NCI-H526 treated with DMSO at 0.1 percent for 48 hours (cell line): ENCODE measurements around the gene MLN.

Source experiments
- DNase-seq: peaks from one replicate; lab custom pipeline; 2025; lab: John Stamatoyannopoulos, UW

MLN gene, protein sequence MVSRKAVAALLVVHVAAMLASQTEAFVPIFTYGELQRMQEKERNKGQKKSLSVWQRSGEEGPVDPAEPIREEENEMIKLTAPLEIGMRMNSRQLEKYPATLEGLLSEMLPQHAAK

DNA sequence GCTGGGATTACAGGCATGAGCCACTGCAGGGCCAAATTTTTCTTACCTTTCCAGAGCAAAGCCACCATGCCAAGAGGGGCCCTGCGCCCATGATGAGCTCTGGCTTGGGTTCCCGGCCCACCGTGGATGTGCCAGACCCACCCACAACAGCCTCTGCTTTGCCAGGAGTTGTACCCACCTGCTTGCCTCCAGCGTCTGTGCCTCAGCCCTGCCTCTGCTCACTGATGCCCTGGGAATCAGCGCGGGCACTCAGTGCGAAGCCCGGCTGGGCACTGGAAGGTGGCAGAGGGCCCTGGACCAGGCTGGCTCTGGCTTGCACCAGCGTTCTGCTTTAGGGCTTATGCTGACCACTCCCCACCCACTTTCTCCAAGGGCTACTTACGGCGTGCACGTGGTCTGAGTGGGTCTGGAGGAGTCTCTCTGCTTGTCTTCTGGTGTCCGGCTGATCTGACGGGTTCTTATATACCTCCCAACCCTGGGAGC lies at the start of gene MLN:
MLN (minus strand) TSS at position 433 of the 483 bp plus-strand sequence. CDS start 2,840 bp downstream, outside the sequence.
- no peak for DNase-seq

DNA sequence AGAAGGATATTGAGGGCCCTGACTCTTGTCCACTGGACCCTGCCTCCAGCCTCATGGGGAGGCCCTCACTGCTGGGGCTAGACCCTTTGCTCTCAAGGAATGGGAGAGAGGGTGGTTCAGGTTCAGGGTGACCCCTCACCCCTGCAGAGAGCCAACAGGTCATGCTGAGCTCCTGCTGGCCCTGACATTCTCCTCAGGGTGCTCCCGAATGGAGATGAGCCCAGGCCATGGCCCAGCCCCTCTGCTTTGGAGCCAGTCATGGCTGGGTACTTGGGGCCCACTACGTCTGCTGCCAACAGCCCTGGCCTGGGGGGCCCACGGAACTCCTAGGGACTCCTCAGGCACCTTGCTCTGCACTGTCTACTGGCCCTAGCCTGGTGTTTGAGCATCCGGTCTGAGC lies 49.2 kb upstream of the MLN start:
- DNase-seq: no peak

DNA sequence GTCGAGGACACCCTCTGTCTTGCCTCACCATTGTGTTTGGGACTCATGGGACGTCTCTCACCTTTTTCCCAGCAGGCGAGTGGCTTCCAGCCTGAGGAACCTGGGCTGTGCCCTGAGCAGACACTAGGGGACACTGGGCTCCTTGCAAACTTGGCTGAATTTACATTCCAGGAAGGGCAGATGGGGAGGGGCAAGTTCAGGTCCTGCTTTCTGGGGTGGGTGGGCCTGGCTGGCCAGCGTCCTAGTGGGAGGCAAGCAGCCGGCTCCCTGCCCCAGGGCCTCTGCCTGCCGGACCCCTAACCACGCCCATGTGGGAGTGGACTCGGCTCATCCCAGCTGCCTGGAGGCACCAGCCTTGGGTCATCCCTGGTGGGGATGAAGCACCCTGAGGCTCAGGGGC lies 48.2 kb upstream of the MLN start:
- peak; percentile 8 for DNase-seq

DNA sequence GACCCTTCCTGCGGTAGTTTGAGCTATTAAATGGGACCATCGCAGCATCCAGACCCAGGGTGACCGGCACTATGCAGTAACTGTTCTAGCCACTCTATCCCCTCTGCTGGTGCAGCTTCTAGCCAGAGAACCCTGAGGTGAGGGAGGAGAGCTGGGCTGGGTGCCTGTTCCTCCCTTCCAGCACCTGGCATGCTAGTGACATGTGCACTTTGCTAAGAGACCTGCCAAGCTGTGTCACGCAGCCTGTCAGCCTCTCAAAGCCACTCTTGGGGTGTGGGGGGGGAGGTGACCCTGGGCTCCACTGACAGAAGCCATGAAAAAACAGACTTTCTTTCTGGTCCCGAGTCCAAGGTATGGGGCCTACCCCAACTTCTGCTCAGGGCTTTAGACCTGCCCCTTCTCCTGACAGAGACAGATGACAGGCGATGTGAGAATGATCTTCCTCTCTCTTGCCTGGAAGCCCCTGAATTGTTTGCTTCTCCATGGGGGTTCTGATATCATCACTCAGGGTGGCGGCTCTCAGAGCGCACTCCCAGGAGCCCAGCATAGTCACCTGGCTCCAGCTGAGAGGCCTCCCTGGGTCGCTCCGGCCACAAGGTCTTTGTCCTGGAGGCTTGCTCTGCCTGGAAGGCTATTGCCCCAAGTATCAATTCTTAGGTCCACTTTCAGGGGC lies 47.2 kb upstream of the MLN start:
- DNase-seq: no peak

DNA sequence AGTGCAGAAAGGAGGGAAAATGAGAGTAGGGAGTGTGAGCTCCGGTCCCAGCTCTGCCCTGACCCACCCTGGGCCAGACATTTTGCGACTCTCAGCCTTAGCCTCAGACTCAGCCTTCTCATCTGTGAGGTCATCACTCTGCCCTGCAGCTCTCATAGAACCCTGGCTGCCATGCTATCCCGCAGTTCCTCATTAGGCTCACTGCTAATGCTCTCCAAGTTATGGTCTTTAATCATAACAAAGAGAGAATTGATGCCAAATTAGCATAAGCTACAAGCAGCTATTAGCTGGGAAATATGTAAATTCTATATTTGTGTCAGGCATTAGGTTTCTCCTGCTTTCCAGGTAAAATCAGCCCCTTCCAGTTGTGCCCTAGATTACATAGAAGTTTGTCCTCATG lies 46.5 kb upstream of the MLN start:
- DNase-seq: peak; percentile 66

DNA sequence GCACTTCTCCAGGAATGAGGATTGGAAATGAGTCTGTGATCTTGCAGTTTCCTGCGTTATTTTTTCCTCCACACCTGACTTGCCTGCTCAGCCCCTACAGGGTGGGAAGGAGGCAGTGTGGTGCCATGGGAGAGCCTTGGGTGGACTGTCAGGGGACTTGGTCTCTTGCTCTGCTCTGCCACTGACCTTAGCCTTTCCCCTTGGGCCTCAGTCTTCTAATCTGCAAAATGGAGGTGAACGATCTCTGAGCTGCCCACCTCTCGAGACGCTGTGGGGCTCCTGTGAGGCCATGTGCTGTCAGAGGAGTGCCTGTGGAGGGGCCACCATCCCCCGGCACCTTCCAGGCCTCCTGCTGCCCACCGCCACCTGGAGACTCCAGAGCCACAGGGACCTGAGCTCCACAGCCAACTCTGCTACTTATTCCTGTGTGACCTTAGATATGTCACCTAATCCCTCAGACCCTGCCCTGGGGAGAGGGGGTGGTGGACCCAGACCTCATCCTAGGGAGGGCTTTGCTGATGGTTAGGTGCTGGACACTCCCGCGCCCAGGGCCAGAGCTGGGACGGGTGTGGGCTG lies 45.8 kb upstream of the MLN start:
- DNase-seq: no peak

DNA sequence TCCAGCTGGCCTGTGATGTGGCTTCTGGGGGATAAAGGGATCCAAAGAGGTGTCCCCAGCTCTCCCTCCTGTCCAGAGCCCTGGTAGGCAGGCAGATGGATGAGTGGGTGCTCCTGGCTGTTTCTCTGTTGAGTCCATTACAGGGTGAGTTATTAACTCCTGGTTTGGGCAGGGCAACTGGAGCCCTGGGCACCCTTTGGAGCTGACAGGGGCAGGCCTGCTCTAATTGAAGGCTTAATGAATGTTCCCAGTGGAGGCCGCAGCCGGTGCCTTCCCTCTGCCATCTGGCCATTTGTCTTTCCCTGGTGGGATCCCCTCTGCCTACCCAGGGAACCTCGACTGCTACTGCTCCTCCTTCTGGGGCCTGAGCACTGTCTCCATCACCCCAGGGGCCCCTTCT lies 44.7 kb upstream of the MLN start:
- DNase-seq: no peak

DNA sequence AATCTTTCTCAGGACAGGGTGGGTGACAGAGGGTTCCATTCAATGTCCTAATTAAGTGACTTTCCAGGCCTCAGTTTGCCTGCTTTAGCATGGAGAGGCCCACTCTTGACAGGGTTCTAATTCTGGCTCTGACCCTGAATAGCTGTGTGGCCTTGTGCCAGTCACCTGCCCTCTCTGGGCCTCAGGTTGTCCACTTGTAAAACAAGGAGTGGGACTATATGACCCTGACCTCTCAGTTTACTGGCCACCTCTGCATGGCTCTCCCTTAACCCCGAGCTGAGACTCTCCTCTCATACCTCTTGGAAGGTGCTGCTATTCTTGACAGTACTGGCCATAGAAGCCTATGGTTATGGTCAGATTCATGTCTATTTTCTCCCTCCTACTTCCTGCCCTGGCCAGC lies 44.1 kb upstream of the MLN start:
- no peak for DNase-seq

DNA sequence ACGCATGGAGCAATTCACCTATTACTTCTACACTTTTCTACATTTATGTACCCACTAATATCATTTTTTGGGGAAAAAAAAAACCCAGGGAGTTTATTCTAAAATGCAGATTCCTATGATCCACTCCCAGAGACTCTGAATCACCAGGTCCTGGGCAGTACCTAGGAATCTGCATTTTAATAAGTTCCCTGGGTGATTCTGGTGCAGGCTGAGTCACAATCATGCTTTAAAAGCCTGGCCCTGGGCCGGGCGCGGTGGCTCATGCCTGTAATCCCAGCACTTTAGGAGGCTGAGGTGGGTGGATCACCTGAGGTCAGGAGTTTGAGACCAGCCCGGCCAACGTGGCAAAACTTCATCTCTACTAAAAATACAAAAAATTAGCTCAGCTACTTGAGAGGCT lies 43.3 kb upstream of the MLN start:
- no peak for DNase-seq

DNA sequence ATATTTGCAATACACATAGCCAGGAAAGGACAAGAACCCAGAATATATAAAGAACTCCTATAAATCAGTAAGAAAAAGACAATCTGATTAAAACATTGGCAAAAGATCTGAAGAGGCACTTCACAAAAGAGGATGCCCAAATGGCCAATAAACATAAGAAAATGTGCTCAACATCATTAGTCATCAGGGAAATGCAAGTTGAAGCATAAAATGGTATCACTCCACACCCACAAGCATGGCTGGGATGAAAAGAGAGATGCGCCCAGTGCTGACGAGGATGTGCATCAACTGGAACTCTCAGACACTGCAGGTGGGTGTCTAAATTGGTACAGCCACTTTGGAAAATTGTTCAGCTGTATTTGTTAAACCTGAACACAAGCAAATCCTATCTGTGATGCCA lies 42.4 kb upstream of the MLN start:
- no peak for DNase-seq

DNA sequence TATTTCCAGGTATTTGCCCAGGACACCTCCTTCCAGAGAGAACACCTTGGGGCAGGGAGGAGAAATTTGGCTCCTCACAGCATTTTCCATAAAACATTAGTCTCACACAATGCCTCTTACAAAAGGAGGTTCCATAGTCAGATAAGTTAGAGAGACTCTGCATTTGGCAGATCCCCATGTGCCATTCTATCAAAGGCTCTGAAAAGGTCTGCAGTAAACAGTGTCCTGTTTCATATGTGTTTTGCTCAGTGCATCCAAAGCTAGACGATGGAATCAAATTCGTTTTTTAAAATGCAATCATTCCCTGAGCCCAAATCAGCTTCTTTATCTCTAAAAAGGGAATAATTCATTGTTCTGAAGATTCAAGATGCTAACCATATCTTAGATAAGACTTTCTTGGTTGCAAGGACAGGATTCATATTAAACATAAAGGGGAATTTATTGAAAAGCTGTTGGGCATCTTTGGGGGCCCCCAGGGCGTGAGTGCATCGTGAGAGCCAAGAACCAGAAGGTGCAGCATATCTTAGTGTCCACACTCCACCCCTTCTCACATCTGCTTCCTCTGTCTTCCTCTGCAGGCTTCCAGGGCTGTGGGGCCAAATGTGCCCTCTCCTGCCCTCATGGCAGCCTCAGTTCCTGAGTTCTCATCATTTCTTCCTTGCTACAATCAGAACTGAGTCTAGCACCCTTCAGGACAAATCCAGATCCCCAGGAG lies 41.4 kb upstream of the MLN start:
- no peak for DNase-seq

DNA sequence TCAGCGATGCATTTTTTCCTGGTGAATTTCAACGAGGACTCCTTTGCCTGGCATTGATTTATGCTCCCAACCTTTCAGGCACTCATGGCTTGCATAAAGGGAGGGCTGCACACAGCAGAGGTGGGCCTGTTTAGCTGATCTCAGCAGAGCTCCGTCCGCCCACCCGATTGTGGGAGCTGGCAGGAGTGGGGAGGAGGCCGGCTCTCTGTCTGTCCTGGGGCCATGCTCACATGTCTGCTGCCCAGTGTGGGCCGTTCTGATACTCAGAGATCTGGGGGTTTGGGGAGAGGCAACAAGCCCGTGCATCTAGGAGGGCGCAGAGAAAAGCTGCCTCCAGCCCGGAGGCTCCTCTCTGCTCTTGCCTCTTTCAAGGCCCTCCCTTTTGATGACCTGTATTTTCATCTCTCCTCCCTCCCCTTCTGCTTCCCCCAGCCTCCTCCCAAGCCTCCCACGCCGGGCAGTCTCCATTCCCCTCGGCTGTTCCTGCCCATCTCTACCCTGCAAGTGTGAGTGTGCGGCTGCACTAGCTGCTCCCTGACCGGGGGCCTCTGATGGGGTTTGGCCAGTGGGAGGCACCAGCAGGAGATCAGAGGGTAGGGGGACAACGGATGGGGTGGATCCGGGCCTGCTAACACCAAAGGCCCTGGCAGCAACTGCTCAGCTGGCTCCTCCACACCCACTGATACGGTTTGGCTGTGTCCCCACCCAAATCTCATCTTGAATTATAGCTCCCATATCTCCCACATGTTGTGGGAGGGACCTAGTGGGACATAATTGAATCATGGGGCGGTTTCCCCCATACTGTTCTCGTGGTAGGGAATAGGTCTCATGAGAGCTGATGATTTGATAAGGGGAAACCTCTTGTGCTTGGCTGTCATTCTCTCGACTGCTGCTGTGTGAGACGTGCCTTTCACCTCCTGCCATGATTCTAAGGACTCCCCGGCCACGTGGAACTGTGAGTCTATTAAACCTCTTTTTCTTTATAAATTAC lies 39.6 kb upstream of the MLN start:
- no peak for DNase-seq

DNA sequence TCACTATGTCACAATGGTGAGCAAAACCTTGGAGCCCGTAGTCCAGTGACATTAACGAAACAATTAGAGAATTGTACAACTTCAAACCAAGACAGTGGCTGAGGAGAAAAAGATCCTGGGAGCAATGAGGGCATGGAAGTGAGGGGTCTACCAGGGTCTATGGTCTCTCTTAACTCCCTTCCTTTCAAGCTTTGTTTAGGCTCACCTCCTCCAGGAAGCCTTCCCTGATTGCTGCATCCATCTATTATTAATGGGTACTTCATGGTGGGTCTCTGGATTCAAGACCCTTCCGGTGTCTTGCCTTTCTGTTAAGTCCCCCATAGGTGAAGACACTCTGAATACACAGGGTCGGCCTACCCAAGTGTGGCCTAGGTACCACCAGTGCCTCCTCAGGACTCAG lies 38.1 kb upstream of the MLN start:
- no peak for DNase-seq

DNA sequence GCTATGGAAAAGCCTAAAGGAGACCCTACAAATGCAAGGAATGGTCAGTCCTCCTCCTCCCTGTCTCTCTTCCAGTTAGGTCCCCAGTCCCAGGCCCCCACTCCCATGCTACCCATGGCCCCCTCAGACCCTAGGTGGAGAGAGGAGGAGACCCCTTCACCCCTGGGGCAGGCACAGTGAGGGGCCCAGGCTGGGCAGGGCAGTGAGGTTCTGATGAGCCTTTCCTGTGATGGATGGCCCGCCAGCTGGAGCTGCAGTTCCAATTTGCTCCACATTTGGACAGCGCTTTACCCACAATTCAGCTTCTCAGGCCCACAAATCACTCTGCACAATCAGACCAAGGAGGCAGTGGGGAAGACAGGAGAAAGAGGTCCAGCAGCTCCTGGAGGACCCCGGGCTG lies 37.3 kb upstream of the MLN start:
- DNase-seq: no peak

DNA sequence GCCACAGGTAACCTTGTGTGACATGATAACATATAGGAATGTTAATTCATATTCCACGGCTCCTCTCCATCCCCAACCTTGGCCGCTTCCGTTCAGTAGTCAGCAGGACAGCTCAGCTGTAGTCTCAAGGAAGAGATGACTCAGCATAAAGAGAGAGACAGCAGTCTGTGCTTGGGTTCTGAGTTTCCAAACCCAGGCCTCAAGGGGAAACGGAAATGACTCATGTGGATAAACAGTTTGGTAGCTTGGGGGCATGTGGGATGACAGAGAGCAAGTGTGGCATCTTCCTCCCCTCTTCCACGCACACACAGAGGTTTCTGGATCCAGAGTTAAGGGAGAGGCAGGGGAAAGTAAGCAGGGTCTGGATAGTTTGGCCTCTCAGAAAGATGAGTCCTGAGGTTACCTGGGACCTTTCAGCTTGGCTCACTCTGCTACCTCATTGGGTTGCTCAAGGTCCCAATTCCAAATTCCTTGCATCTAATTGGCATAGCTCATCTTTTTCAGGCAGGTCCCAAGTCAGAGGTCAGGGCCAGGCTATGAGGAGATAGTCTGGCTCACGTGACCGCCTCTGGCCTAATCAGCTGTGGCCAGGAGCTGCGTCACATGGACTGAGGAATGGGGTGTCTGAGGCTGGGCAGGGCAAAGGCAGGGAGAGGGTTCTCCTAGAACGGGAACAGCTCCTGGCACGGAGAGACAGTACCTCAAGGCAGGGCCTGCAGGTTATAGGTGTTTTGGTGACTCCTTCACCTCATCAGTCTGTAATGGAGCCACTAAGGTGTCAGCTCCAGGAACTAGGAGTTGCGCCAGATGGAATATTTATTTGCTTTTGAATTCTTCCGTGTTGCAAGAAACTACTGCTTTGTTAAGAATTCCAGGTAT lies 36.5 kb upstream of the MLN start:
- DNase-seq: no peak

DNA sequence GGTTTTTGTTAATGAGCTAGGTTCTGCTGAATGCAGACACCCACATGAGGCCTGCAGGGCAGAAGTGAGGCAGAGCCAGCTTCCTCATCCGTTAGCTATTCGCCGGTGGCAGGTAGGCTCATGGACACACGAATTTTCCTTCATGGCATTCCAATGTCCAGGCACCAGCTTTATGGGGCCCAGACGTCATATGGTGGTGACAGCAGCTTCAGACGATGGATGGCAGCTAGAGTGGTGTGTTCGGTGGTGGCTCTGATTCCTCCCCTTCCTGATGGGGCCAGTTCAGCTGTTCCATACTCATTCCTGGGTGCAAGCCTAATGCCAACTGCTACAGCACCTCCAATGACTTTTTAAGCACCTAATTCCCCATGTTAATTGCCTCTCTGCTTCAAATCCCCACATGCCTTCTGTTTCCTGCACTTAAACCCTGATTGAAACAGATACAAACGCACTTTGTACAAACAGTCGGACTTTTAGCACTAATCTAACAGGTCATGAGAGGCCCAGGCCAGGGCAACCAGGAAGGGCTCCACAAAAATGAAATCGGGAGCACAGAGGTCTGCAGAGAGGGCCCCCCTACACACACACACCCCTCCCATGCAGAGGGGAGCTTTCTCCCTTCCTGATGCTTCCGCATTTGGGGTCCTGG lies 35.7 kb upstream of the MLN start:
- no peak for DNase-seq

DNA sequence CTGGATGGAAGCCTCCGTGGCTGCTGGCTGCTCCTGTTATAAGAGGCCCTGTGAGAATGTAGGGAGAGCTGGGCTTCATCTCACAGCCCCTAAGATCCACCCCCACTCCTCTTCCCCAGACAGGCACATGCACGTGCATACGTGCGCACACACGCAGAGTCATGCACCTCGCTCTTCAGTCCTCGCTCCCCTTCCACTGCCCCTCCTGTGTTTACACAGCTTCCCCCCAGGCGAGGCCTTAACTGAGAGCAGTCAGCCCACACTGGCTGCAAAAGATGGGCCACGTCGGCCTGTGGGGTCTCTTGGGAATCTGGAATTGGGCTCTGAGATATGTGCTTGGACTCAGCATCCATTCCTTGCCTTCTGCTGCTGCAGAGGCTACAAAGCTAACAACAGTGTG lies 35.2 kb upstream of the MLN start:
- DNase-seq: no peak

DNA sequence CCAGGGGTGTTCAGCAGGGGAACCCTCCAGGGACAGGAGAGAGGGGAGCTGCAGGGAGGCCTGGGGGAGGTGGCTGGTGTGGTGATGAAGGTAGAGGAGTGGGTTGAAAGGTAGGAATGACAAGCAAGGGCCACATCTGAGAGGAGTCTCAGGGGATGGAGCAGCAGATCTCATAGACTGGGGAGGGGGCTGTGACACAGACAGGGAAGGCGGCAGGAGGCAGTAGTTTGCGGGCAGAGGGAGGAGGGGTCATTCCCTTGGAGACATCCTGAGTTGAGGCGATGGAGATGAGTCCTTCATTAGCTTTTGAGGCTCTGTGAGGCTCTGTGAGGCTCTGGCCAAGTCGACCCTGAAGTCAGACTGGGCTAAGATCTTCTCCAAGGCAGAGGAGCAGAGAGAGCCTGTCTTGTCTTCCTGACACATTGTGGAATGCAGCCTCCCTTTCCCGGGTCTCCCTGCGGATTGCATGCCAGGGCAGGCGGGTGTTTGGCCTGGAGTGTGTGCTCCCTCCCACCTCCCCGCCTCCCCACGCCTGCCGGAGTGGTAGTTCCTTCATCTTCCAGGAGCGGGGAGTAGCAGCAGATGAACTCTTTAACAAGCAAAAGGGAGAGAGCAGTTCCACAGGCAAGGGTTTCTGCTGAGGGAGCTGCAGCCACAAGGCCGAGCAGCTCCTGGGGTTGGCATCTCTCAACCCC lies 34.3 kb upstream of the MLN start:
- DNase-seq: no peak

DNA sequence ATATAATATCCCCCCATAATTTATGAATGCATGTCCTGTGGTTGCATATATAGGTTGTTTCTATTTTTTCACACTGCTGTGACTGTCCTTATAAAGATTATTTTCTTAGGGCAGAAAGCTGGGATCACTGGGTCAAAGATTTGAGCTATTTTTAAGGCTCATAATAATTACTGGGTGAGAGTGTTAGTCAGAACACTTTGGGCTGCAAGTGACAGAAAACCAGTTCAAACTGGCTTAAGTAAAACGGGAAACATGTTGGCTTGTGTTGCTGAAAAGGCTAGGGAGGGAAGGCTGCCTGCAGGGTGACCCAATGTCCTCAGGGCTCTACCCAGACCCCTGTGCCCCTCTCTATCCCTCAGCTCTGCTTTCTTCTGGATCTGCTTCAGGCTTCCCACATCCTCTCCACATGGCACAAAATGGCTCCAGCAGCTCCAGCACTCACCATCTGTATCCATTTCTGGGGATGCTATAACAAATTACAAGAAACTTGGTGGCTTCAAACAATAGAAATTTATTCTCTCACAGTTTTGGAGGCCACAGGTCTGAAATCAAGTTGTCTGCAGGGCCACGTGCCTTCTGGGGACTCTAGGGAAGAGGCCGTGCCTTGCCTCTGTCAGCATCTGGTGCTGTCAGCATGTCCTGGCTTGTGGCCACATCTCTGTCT lies 33.1 kb upstream of the MLN start:
- no peak for DNase-seq
